CD14-positive monocyte (primary cell): ENCODE measurements around the gene SLC39A1. TPM values are rescaled to one million over a fixed set of nuclear protein-coding genes. Genes with fewer than 3 reads are reported as not detected.
A peak's percentile ranks its signal among the peaks of the same experiment; 100 is the strongest.

ENCODE experiments used
- DNase-seq, 3 donors: peaks; one replicate each; pipeline ENCODE4 v3.0.0-alpha.2; 2011 to 2022
- H2AFZ ChIP-seq: 2 replicates; pipeline ENCODE4 v1.6.0; 2012; ENCODE audit warnings: mild to moderate bottlenecking, low read depth, low read length, inconsistent platforms; ENCODE audit not compliant: insufficient read depth, poor library complexity, severe bottlenecking
- H3K27ac ChIP-seq, 2 donors: 1 replicate in 1 of 2; 2 replicates in 1 of 2; pipeline ENCODE4 v1.5.1; 2012 to 2013; ENCODE audit warnings: low read length in 2 of 2, control low read depth in 1 of 2, inconsistent platforms in 1 of 2, low read depth in 1 of 2, mild to moderate bottlenecking in 1 of 2
- H3K27me3 ChIP-seq, 2 donors: one replicate each; pipeline versions ENCODE4 v1.6.0 to v1.6.1; 2011 to 2013; ENCODE audit warnings: low read length in 2 of 2; ENCODE audit not compliant: control insufficient read depth in 2 of 2, insufficient read depth in 2 of 2
- H3K36me3 ChIP-seq, 2 donors: replicated peaks in 1 of 2; 1 replicate in 1 of 2; 2 replicates in 1 of 2; pipeline versions ENCODE4 v1.5.1 to v1.6.1; 2012 to 2013; ENCODE audit warnings: low read length in 2 of 2, control low read depth in 1 of 2, inconsistent platforms in 1 of 2, mild to moderate bottlenecking in 1 of 2; ENCODE audit not compliant: insufficient read depth in 2 of 2, control insufficient read depth in 1 of 2
- H3K4me1 ChIP-seq, 2 donors: 1 replicate in 1 of 2; 2 replicates in 1 of 2; pipeline versions ENCODE4 v1.5.1 to v1.6.1; 2012 to 2013; ENCODE audit warnings: low read length in 2 of 2, control low read depth in 1 of 2, inconsistent platforms in 1 of 2, mild to moderate bottlenecking in 1 of 2, moderate library complexity in 1 of 2; ENCODE audit not compliant: insufficient read depth in 2 of 2, control insufficient read depth in 1 of 2
- H3K4me2 ChIP-seq: replicated peaks from 2 replicates; pipeline ENCODE3; 2012; ENCODE audit warnings: low read length, moderate library complexity, mild to moderate bottlenecking; ENCODE audit not compliant: poor library complexity, severe bottlenecking; ENCODE audit errors: extremely low read depth
- H3K4me3 ChIP-seq, 3 experiments: fragments of 200-600 bp in 1 of 3; sonication (generic) in 1 of 3; replicated peaks in 1 of 3; 1 replicate in 2 of 3; 2 replicates in 1 of 3; pipeline ENCODE4 v1.5.1; 2011 to 2013; ENCODE audit warnings: low read length in 3 of 3, mild to moderate bottlenecking in 3 of 3, control low read depth in 2 of 3, low read depth in 2 of 3, inconsistent platforms in 1 of 3, moderate library complexity in 1 of 3
- H3K79me2 ChIP-seq: 2 replicates; pipeline ENCODE4 v1.6.0; 2012; ENCODE audit warnings: mild to moderate bottlenecking, control low read depth, inconsistent platforms, low read length, moderate library complexity; ENCODE audit not compliant: insufficient read depth
- H3K9ac ChIP-seq: 2 replicates; pipeline ENCODE4 v1.6.0; 2017; ENCODE audit warnings: low read length, mild to moderate bottlenecking; ENCODE audit not compliant: insufficient read depth, poor library complexity, severe bottlenecking
- H3K9me3 ChIP-seq, 2 donors: replicated peaks in 1 of 2; 1 replicate in 1 of 2; 2 replicates in 1 of 2; pipeline versions ENCODE4 v1.5.1 to v1.6.1; 2012 to 2013; ENCODE audit warnings: low read length in 2 of 2, control low read depth in 1 of 2; ENCODE audit not compliant: control insufficient read depth in 1 of 2, insufficient read depth in 1 of 2
- H4K20me1 ChIP-seq: 2 replicates; pipeline ENCODE4 v1.6.0; 2012; ENCODE audit warnings: mild to moderate bottlenecking, low read length, control low read depth, moderate library complexity; ENCODE audit not compliant: insufficient read depth
- H3K27ac Mint-ChIP-seq, 7 donors: one replicate each; pipeline ENCODE4 v1.8.0; 2020; ENCODE audit warnings: mild to moderate bottlenecking in 7 of 7, mixed read lengths in 7 of 7, moderate library complexity in 6 of 7, inconsistent platforms in 2 of 7
- H3K27me3 Mint-ChIP-seq, 3 donors: one replicate each; pipeline ENCODE4 v1.8.0; 2021 to 2022; ENCODE audit warnings: low read depth in 3 of 3, mild to moderate bottlenecking in 3 of 3, mixed read lengths in 3 of 3, moderate library complexity in 3 of 3, inconsistent platforms in 1 of 3
- H3K36me3 Mint-ChIP-seq, 2 donors: one replicate each; pipeline ENCODE4 v1.8.0; 2020; ENCODE audit warnings: mixed read lengths in 2 of 2, inconsistent platforms in 1 of 2, mild to moderate bottlenecking in 1 of 2
- H3K4me1 Mint-ChIP-seq: one replicate; pipeline ENCODE4 v1.8.0; 2020; ENCODE audit warnings: mild to moderate bottlenecking, mixed read lengths
- H3K4me3 Mint-ChIP-seq, 2 donors: one replicate each; pipeline ENCODE4 v1.8.0; 2020; ENCODE audit warnings: mild to moderate bottlenecking in 2 of 2, mixed read lengths in 2 of 2, moderate library complexity in 1 of 2
- H3K9me3 Mint-ChIP-seq, 7 donors: one replicate each; pipeline ENCODE4 v1.8.0; 2020 to 2022; ENCODE audit warnings: mixed read lengths in 7 of 7, mild to moderate bottlenecking in 6 of 7, moderate library complexity in 6 of 7, inconsistent platforms in 2 of 7
- CTCF ChIP-seq: fragments of 200-600 bp; IDR thresholded peaks from one replicate; pipeline ENCODE4 v1.8.0; 2022; ENCODE audit warnings: antibody characterized with exemption, mild to moderate bottlenecking
- WGBS: methylation state at CpG from one replicate; pipeline ENCODE4 v1.1.5; 2013; ENCODE audit warnings: missing lambda C conversion rate; ENCODE audit not compliant: insufficient coverage; 5-methylcytosine and 5-hydroxymethylcytosine counted together
- intact Hi-C, 2 donors: fragments of 100-400 bp; cut with micrococcal nuclease; formaldehyde crosslinking; loops; one replicate each; pipeline versions ENCODE4 v1.15.0 to v1.15.1; 2023
- polyA plus RNA-seq, 3 donors: library from polyadenylated mRNA; depleted of rRNA in 1 of 3; unstranded in 2 of 3; stranded (reverse) in 1 of 3; fragments of 300-500 nt in 2 of 3; fragments of >200 nt in 1 of 3; fragmentation: Illumina TruSeq in 2 of 3; gene quantifications; 1 replicate in 2 of 3; 2 replicates in 1 of 3; pipeline ENCODE4 v1.2.3, GENCODE V29; 2012 to 2021

Gene SLC39A1
- polyA plus RNA-seq, 3 donors = 37.6 to 83.1 (median 82.1) TPM

GRCh38 chr1:153936011-153936802, 27.1 kb downstream of the SLC39A1 start:
- no peak for TF ChIP-seq CTCF
- Histone ChIP-seq H3K9ac (no peak overlapping the region), H3K4me1 (peaks cover 0 to 6% of the 10 kb centered on the region in 2 donors), H3K4me3 (no peak overlapping the region), H4K20me1 (peaks cover 89% of the 10 kb centered on the region), H3K9me3 (no peaks in the 10 kb centered on the region), H3K79me2 (peaks cover 49% of the 10 kb centered on the region), H3K27me3 (no peaks in the 10 kb centered on the region), H3K27ac (peak overlapping the region in 1 of 2 donors; percentile 48), H2AFZ (no peak overlapping the region), H3K36me3 (peaks cover 91 to 97% of the 10 kb centered on the region in 2 donors), H3K4me2 (no peak overlapping the region)
- DNase-seq = no peak
- peaks cover 5% of the 10 kb centered on the region for H3K4me1 Mint-ChIP-seq
- H3K4me3 Mint-ChIP-seq = no peak overlapping the region
- H3K36me3 Mint-ChIP-seq = peaks cover 84 to 100% of the 10 kb centered on the region in 2 donors
- no peaks in the 10 kb centered on the region for H3K9me3 Mint-ChIP-seq
- H3K27me3 Mint-ChIP-seq = peaks cover 0 to 5% (median 0%) of the 10 kb centered on the region in 3 donors
- WGBS = 98% methylated on average over 9 of the region's 12 CpGs
- intact Hi-C loops = no loop called here
- peak overlapping the region in 4 of 7 donors; percentile 13 to 79 (median 45) for H3K27ac Mint-ChIP-seq

GRCh38 chr1:153934746-153935145, 28.6 kb downstream of the SLC39A1 start:
- peaks cover 91 to 97% of the 10 kb centered on the region in 2 donors for H3K36me3 ChIP-seq
- H3K79me2 ChIP-seq = peaks cover 34% of the 10 kb centered on the region
- no peak overlapping the region for H3K4me2 ChIP-seq
- no peaks in the 10 kb centered on the region for H3K27me3 ChIP-seq
- peaks cover 88% of the 10 kb centered on the region for H4K20me1 ChIP-seq
- H2AFZ ChIP-seq = no peak overlapping the region
- WGBS = 99% methylated on average over 8 of the region's 9 CpGs
- Mint-ChIP-seq H3K36me3 (peaks cover 83 to 100% of the 10 kb centered on the region in 2 donors), H3K9me3 (no peaks in the 10 kb centered on the region), H3K4me1 (no peaks in the 10 kb centered on the region), H3K27me3 (peaks cover 0 to 5% (median 0%) of the 10 kb centered on the region in 3 donors), H3K27ac (peak overlapping the region in 3 of 7 donors; percentile 46 to 61 (median 46)), H3K4me3 (peak overlapping the region in 1 of 2 donors; percentile 16)
- no peak overlapping the region for H3K9ac ChIP-seq
- TF ChIP-seq CTCF = no peak
- intact Hi-C loops = no loop called here
- H3K4me1 ChIP-seq = no peaks in the 10 kb centered on the region
- peak overlapping the region in 1 of 2 donors; percentile 45 for H3K27ac ChIP-seq
- no peaks in the 10 kb centered on the region for H3K9me3 ChIP-seq
- no peak overlapping the region for H3K4me3 ChIP-seq
- no peak for DNase-seq
